ENCODE results near the gene ABCB9.

The ABCB9 gene

GRCh38 chr12:122964439-122965257 lies 1.6 kb downstream of the ABCB9 start:
- no peaks in the 10 kb centered on the region for H3K36me3 ChIP-seq (ENCODE audit: control insufficient read depth in 2 of 2, insufficient read depth in 2 of 2, low read length in 2 of 2)
- H3K9me3 ChIP-seq (ENCODE audit: control insufficient read depth in 2 of 2, low read length in 2 of 2): no peaks in the 10 kb centered on the region
- no peak overlapping the region for H3K27ac ChIP-seq (ENCODE audit: low read depth in 2 of 2, low read length in 2 of 2)
- H3K4me3 ChIP-seq (ENCODE audit: low read length in 2 of 2): no peak overlapping the region
- peaks cover 29 to 30% of the 10 kb centered on the region in 2 donors for H3K4me1 ChIP-seq (ENCODE audit: control insufficient read depth in 2 of 2, insufficient read depth in 2 of 2, low read length in 2 of 2)
- H3K9ac ChIP-seq (ENCODE audit: low read depth in 1 of 2, low read length in 2 of 2): no peak overlapping the region
- no peaks in the 10 kb centered on the region for H3K27me3 ChIP-seq (ENCODE audit: control insufficient read depth in 2 of 2, insufficient read depth in 2 of 2, low read length in 2 of 2)

- Histone ChIP-seq H3K27ac (ENCODE audit: low read depth in 2 of 2, low read length in 2 of 2) (no peak overlapping the region), H3K9me3 (ENCODE audit: control insufficient read depth in 2 of 2, low read length in 2 of 2) (no peaks in the 10 kb centered on the region), H3K9ac (ENCODE audit: low read depth in 1 of 2, low read length in 2 of 2) (no peak overlapping the region), H3K27me3 (ENCODE audit: control insufficient read depth in 2 of 2, insufficient read depth in 2 of 2, low read length in 2 of 2) (no peaks in the 10 kb centered on the region), H3K36me3 (ENCODE audit: control insufficient read depth in 2 of 2, insufficient read depth in 2 of 2, low read length in 2 of 2) (no peaks in the 10 kb centered on the region), H3K4me1 (ENCODE audit: control insufficient read depth in 2 of 2, insufficient read depth in 2 of 2, low read length in 2 of 2) (peaks cover 29 to 30% of the 10 kb centered on the region in 2 donors), H3K4me3 (ENCODE audit: low read length in 2 of 2) (no peak overlapping the region)
These were observed 2.4 kb downstream of the ABCB9 start for GRCh38 chr12:122963941-122964265.

- no peaks in the 10 kb centered on the region for H3K27me3 ChIP-seq (ENCODE audit: control insufficient read depth in 2 of 2, insufficient read depth in 2 of 2, low read length in 2 of 2)
- peak overlapping the region; percentile 67 to 70 for H3K27ac ChIP-seq (ENCODE audit: low read depth in 2 of 2, low read length in 2 of 2)
- no peaks in the 10 kb centered on the region for H3K9me3 ChIP-seq (ENCODE audit: control insufficient read depth in 2 of 2, low read length in 2 of 2)
- no peak overlapping the region for H3K4me3 ChIP-seq (ENCODE audit: low read length in 2 of 2)
- H3K4me1 ChIP-seq (ENCODE audit: control insufficient read depth in 2 of 2, insufficient read depth in 2 of 2, low read length in 2 of 2): peaks cover 21 to 26% of the 10 kb centered on the region in 2 donors
- H3K36me3 ChIP-seq (ENCODE audit: control insufficient read depth in 2 of 2, insufficient read depth in 2 of 2, low read length in 2 of 2): no peaks in the 10 kb centered on the region
- peak overlapping the region in 1 of 2 donors; percentile 11 for H3K9ac ChIP-seq (ENCODE audit: low read depth in 1 of 2, low read length in 2 of 2)
These were observed 4.5 kb downstream of the ABCB9 start for GRCh38 chr12:122961531-122962329.

GRCh38 chr12:122960193-122960569 lies 6.1 kb downstream of the ABCB9 start:
- Histone ChIP-seq H3K4me3 (ENCODE audit: low read length in 2 of 2) (no peak overlapping the region), H3K27me3 (ENCODE audit: control insufficient read depth in 2 of 2, insufficient read depth in 2 of 2, low read length in 2 of 2) (no peaks in the 10 kb centered on the region), H3K9me3 (ENCODE audit: control insufficient read depth in 2 of 2, low read length in 2 of 2) (no peaks in the 10 kb centered on the region), H3K27ac (ENCODE audit: low read depth in 2 of 2, low read length in 2 of 2) (no peak overlapping the region), H3K9ac (ENCODE audit: low read depth in 1 of 2, low read length in 2 of 2) (no peak overlapping the region), H3K36me3 (ENCODE audit: control insufficient read depth in 2 of 2, insufficient read depth in 2 of 2, low read length in 2 of 2) (no peaks in the 10 kb centered on the region), H3K4me1 (ENCODE audit: control insufficient read depth in 2 of 2, insufficient read depth in 2 of 2, low read length in 2 of 2) (peaks cover 13 to 18% of the 10 kb centered on the region in 2 donors)

- Histone ChIP-seq H3K27ac (ENCODE audit: low read depth in 2 of 2, low read length in 2 of 2) (no peak overlapping the region), H3K9ac (ENCODE audit: low read depth in 1 of 2, low read length in 2 of 2) (no peak overlapping the region), H3K4me1 (ENCODE audit: control insufficient read depth in 2 of 2, insufficient read depth in 2 of 2, low read length in 2 of 2) (peaks cover 13 to 18% of the 10 kb centered on the region in 2 donors), H3K27me3 (ENCODE audit: control insufficient read depth in 2 of 2, insufficient read depth in 2 of 2, low read length in 2 of 2) (no peaks in the 10 kb centered on the region), H3K4me3 (ENCODE audit: low read length in 2 of 2) (no peak overlapping the region), H3K36me3 (ENCODE audit: control insufficient read depth in 2 of 2, insufficient read depth in 2 of 2, low read length in 2 of 2) (no peaks in the 10 kb centered on the region), H3K9me3 (ENCODE audit: control insufficient read depth in 2 of 2, low read length in 2 of 2) (no peaks in the 10 kb centered on the region)
These were observed 6.6 kb downstream of the ABCB9 start for GRCh38 chr12:122959566-122960192.

- Histone ChIP-seq H3K4me1 (ENCODE audit: control insufficient read depth in 2 of 2, insufficient read depth in 2 of 2, low read length in 2 of 2) (peaks cover 13 to 18% of the 10 kb centered on the region in 2 donors), H3K9ac (ENCODE audit: low read depth in 1 of 2, low read length in 2 of 2) (no peak overlapping the region), H3K27me3 (ENCODE audit: control insufficient read depth in 2 of 2, insufficient read depth in 2 of 2, low read length in 2 of 2) (no peaks in the 10 kb centered on the region), H3K9me3 (ENCODE audit: control insufficient read depth in 2 of 2, low read length in 2 of 2) (no peaks in the 10 kb centered on the region), H3K27ac (ENCODE audit: low read depth in 2 of 2, low read length in 2 of 2) (no peak overlapping the region), H3K36me3 (ENCODE audit: control insufficient read depth in 2 of 2, insufficient read depth in 2 of 2, low read length in 2 of 2) (no peaks in the 10 kb centered on the region), H3K4me3 (ENCODE audit: low read length in 2 of 2) (no peak overlapping the region)
These were observed 7.9 kb downstream of the ABCB9 start for GRCh38 chr12:122958198-122958888.

GRCh38 chr12:122956035-122956434 lies 10.2 kb downstream of the ABCB9 start:
- Histone ChIP-seq H3K4me1 (ENCODE audit: control insufficient read depth in 2 of 2, insufficient read depth in 2 of 2, low read length in 2 of 2) (peaks cover 5 to 11% of the 10 kb centered on the region in 2 donors), H3K36me3 (ENCODE audit: control insufficient read depth in 2 of 2, insufficient read depth in 2 of 2, low read length in 2 of 2) (no peaks in the 10 kb centered on the region), H3K9ac (ENCODE audit: low read depth in 1 of 2, low read length in 2 of 2) (no peak overlapping the region), H3K4me3 (ENCODE audit: low read length in 2 of 2) (no peak overlapping the region), H3K27ac (ENCODE audit: low read depth in 2 of 2, low read length in 2 of 2) (no peak overlapping the region), H3K27me3 (ENCODE audit: control insufficient read depth in 2 of 2, insufficient read depth in 2 of 2, low read length in 2 of 2) (no peaks in the 10 kb centered on the region), H3K9me3 (ENCODE audit: control insufficient read depth in 2 of 2, low read length in 2 of 2) (no peaks in the 10 kb centered on the region)

- Histone ChIP-seq H3K4me3 (ENCODE audit: low read length in 2 of 2) (no peak overlapping the region), H3K36me3 (ENCODE audit: control insufficient read depth in 2 of 2, insufficient read depth in 2 of 2, low read length in 2 of 2) (no peaks in the 10 kb centered on the region), H3K4me1 (ENCODE audit: control insufficient read depth in 2 of 2, insufficient read depth in 2 of 2, low read length in 2 of 2) (peaks cover 11 to 14% of the 10 kb centered on the region in 2 donors), H3K27ac (ENCODE audit: low read depth in 2 of 2, low read length in 2 of 2) (no peak overlapping the region), H3K9ac (ENCODE audit: low read depth in 1 of 2, low read length in 2 of 2) (no peak overlapping the region), H3K9me3 (ENCODE audit: control insufficient read depth in 2 of 2, low read length in 2 of 2) (no peaks in the 10 kb centered on the region), H3K27me3 (ENCODE audit: control insufficient read depth in 2 of 2, insufficient read depth in 2 of 2, low read length in 2 of 2) (no peaks in the 10 kb centered on the region)
These were observed 11.1 kb downstream of the ABCB9 start for GRCh38 chr12:122955156-122955555.

- Histone ChIP-seq H3K9ac (ENCODE audit: low read depth in 1 of 2, low read length in 2 of 2) (peak overlapping the region in 1 of 2 donors; percentile 8), H3K4me3 (ENCODE audit: low read length in 2 of 2) (no peak overlapping the region), H3K36me3 (ENCODE audit: control insufficient read depth in 2 of 2, insufficient read depth in 2 of 2, low read length in 2 of 2) (no peaks in the 10 kb centered on the region), H3K4me1 (ENCODE audit: control insufficient read depth in 2 of 2, insufficient read depth in 2 of 2, low read length in 2 of 2) (peaks cover 20 to 22% of the 10 kb centered on the region in 2 donors), H3K27me3 (ENCODE audit: control insufficient read depth in 2 of 2, insufficient read depth in 2 of 2, low read length in 2 of 2) (no peaks in the 10 kb centered on the region), H3K27ac (ENCODE audit: low read depth in 2 of 2, low read length in 2 of 2) (peak overlapping the region; percentile 35 to 59), H3K9me3 (ENCODE audit: control insufficient read depth in 2 of 2, low read length in 2 of 2) (no peaks in the 10 kb centered on the region)
These were observed 14.0 kb downstream of the ABCB9 start for GRCh38 chr12:122951979-122952892.
